ENCODE data around the gene EML4.
"Not testable (repeated sequence)": the region's sequence is repeated elsewhere in the genome, so short reads cannot be mapped to it uniquely, and the experiment has no call there.

DNA sequence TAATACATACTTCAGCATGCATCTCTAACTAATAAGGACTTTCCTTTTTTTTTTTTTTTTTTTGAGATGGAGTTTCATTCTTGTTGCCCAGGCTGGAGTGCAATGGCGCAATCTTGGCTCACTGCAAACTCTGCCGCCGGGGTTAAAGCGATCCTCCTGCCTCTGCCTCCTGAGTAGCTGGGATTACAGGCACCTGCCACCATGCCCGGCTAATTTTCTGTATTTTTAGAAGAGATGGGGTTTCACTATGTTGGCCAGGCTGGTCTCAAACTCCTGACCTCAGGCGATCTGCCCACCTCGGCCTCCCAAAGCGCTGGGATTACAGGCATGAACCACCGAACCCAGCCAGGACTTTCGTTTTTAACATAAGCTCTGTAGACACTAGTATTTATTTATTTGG, 42.3 kb upstream of the EML4 start:
- not testable (repeated sequence) for TF ChIP-seq CTCF (conservative IDR thresholded peaks at IDR 0.05; ENCODE audit: low read length); EZH2phosphoT487 (IDR thresholded peaks at IDR 0.05; ENCODE audit: borderline replicate concordance)
